Activated T-cell treated with anti-CD3 and anti-CD28 coated beads for 24 hours (primary cell): Measurements from ENCODE around the gene NSF.
"Not testable (repeated sequence)": the region's sequence is repeated elsewhere in the genome, so short reads cannot be mapped to it uniquely, and the experiment has no call there.

Experiments used
- DNase-seq: peaks from one replicate; pipeline ENCODE4 v3.0.0-alpha.2; 2020; ENCODE audit warnings: low read depth

NSF gene

GRCh38 chr17:46628753-46629436 lies 38.4 kb downstream of the NSF start:
- DNase-seq = not testable (repeated sequence)

GRCh38 chr17:46632146-46632545 lies 41.7 kb downstream of the NSF start:
- not testable (repeated sequence) for DNase-seq

- DNase-seq = not testable (repeated sequence)
Observed at GRCh38 chr17:46634844-46635243, 44.4 kb downstream of the NSF start.

GRCh38 chr17:46641861-46642656 lies 51.6 kb downstream of the NSF start:
- not testable (repeated sequence) for DNase-seq

- not testable (repeated sequence) for DNase-seq
Observed at GRCh38 chr17:46647251-46647650, 56.8 kb downstream of the NSF start.

GRCh38 chr17:46647688-46648278 lies 57.3 kb downstream of the NSF start:
- DNase-seq = not testable (repeated sequence)

GRCh38 chr17:46649246-46649645 lies 58.8 kb downstream of the NSF start:
- not testable (repeated sequence) for DNase-seq

- not testable (repeated sequence) for DNase-seq
Observed at GRCh38 chr17:46652024-46652643, 61.7 kb downstream of the NSF start.

- DNase-seq = not testable (repeated sequence)
Observed at GRCh38 chr17:46658235-46658634, 67.8 kb downstream of the NSF start.

- DNase-seq = not testable (repeated sequence)
Observed at GRCh38 chr17:46659702-46660101, 69.2 kb downstream of the NSF start.

- DNase-seq = not testable (repeated sequence)
Observed at GRCh38 chr17:46663123-46663522, 72.7 kb downstream of the NSF start.

GRCh38 chr17:46663552-46663951 lies 73.1 kb downstream of the NSF start:
- not testable (repeated sequence) for DNase-seq

GRCh38 chr17:46665969-46666368 lies 75.5 kb downstream of the NSF start:
- not testable (repeated sequence) for DNase-seq

GRCh38 chr17:46670789-46671188 lies 80.3 kb downstream of the NSF start:
- not testable (repeated sequence) for DNase-seq

- DNase-seq = not testable (repeated sequence)
Observed at GRCh38 chr17:46672777-46673176, 82.3 kb downstream of the NSF start.

- not testable (repeated sequence) for DNase-seq
Observed at GRCh38 chr17:46677819-46678218, 87.3 kb downstream of the NSF start.

- DNase-seq = not testable (repeated sequence)
Observed at GRCh38 chr17:46683653-46684052, 93.2 kb downstream of the NSF start.

GRCh38 chr17:46685284-46685683 lies 94.8 kb downstream of the NSF start:
- DNase-seq = not testable (repeated sequence)

- not testable (repeated sequence) for DNase-seq
Observed at GRCh38 chr17:46692196-46692595, 101.7 kb downstream of the NSF start.

GRCh38 chr17:46693283-46693682 lies 102.8 kb downstream of the NSF start:
- DNase-seq = not testable (repeated sequence)

- DNase-seq = not testable (repeated sequence)
Observed at GRCh38 chr17:46696522-46696921, 106.1 kb downstream of the NSF start.

- not testable (repeated sequence) for DNase-seq
Observed at GRCh38 chr17:46699014-46699413, 108.5 kb downstream of the NSF start.
